DMS 273 treated with DMSO at 0.1 percent for 48 hours (cell line): ENCODE measurements around the gene ADGRF3.
"Not testable (repeated sequence)": the region's sequence is repeated elsewhere in the genome, so short reads cannot be mapped to it uniquely, and the experiment has no call there.

Experiments used
- DNase-seq: peaks from one replicate; lab custom pipeline; 2025; lab: John Stamatoyannopoulos, UW

ADGRF3 gene

DNA sequence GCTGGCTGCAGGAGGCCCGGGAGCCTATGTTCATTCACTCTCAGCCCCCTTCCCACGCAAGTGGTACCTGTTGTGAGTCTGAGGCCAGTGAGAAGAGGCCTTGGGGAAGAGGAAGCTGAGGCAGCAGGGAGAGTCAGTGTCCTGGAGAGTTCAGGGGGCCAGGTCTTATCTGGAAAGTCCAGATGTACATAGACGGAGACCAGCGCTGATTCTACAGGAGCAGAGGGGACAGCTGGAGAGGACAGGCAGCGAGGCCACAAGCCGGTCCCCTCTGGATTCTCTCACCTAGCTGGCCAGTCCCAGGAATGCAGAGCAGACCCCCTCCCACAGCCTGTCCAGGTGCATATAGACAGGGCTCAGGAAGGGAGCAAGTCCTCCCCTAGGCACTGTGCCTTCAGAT is 29.7 kb downstream of the ADGRF3 start:
- DNase-seq: no peak

DNA sequence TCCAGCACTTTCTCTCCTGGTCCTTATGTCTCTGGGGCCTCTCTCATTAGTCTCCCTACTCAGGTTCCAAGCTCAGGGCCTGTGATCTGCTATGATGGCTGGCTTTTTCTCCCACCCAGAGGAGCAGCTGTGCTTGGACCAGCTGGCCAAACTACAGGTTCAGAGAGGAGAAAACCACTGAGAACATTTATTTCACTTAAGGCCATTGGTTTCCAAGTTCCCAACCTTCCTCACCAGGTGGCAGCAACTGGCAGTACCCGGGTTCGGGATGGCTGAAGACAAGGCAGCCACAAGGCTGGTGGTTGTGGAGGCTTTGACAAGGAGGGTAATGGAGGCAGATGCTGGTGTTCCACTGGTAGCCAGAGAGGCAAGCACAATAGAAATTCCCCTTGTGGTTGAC is 30.5 kb downstream of the ADGRF3 start:
- no peak for DNase-seq

DNA sequence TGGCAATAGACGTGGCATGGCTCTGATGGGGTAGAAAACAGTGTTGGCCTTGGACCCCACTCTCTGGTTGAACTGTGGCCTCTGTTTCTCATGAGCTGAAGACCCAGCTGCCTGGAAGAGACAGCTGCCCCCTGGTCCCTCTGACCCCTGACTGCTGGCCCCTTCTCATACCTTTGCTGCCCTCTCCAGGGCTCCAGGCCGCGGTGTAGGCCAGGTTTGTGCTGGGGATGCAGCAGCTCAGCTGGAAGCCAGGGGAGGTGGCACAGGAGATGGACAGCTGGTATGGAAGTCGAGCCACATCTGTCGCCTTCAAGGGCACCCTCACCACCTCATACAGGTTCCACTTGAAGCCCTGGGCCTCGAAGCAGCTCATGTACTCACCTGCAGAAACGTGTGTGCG is 32.3 kb downstream of the ADGRF3 start:
- no peak for DNase-seq

DNA sequence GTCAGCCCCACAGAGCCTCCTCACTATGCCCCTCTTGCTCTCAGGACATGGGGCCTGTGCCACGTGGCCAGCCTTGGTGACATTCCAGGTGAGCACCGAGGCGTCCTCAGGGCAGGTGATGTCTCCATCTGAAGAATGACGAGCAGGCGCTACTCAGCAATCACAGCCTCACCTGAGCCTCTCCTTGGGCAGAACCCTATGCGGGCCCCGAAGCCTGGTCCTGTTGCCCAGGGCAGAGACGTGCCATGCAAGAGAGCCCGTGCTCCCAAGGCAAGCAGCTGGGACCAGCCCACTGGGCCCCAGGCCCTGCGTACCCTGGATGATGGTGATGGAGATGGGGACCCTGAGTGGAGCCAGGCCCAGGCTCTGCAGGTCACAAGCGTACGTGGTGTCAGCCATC is 33.1 kb downstream of the ADGRF3 start:
- DNase-seq: no peak

DNA sequence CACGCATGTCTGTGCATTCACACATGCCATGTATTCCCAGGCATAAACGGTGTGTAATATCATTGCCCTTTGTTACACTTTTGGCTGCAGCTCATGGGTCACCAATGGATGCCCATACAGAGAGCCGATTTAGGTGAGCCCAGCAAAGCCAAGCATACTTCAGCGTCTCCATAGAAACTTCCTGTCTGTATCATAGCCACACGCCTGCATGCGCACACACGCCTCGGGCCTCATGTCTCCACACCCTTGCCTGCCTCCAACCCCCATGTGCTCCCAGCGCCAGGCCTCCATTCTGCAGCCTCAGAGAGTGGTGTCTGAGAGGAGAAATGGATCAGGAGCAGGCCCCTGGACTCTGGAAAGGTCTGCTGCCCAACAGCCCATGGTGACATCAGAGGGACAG is 34.1 kb downstream of the ADGRF3 start:
- DNase-seq: no peak

DNA sequence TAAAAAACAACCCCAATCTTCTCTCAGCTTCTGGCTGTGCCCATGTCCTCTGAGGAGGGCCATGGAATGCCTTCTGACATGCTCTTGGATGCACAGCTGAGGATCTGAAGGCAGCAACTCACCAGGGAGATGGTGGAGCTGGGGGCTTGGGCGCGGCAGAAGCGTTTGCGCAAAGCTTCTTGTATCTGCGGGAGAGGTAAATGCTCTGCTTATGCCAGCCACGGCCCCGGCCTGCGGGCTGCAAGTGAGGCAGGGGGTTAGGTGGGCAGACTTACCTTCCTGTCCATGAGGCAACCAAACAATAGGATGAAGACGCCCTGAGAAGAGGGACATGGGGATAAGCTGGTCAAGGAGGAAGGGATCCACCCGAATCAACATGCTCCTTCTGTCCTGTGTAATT is 36.7 kb downstream of the ADGRF3 start:
- no peak for DNase-seq

DNA sequence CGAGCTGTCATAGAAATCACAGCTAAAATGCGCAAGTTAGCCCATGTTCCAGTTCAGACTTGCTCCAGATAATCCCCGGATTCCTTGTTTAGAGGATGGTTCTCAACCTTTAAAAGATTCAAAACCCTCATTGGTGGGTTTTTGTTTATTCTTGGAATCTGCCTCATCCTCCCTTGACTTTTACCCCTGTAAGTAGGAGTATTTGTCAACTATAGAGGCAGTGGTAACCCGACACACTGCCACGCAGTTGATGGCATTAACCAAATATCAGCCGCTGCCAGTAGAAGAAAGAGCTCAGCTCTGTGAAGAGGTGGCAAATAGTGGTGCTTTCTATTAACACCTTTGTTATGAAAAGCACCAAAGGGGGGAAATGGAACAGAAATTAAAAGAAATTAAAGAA is 41.0 kb downstream of the ADGRF3 start:
- no peak for DNase-seq

DNA sequence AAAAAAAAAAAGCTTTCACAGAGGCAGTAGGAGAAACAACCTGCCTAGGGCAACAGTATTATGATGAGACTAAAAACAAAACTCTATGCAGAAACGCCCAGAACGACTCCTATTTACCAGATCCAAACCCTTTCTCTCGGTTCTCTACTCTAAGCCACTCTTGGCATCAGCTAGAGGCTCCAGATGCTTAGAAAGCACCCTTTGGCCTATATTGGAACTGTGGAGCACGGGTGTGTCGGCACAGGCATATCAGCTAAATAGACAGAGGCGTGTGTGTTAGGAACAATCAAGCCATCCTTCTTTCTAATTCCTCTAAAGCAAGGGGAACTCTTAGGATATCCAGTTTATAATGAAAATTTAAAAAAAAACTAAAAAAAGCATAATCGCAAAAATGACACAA is 41.5 kb downstream of the ADGRF3 start:
- not testable (repeated sequence) for DNase-seq

DNA sequence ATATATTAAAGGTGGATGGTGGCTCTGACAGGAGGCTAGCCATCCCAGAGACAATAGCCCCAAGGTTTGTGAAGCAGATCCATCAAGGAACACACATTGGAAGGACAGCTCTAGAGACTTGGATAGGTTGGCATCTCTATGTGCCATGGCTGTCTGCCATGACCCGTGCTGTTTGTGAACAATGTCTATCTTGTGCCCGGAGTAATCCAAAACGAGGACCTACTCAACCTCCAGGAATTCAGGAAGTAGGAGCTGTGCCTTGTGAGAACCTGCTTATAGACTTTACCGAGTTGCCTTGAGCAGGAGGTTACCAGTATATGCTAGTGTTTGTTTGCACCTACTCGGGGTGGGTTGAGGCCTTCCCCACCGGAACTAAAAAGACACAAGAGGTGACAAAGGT is 43.7 kb downstream of the ADGRF3 start:
- no peak for DNase-seq

DNA sequence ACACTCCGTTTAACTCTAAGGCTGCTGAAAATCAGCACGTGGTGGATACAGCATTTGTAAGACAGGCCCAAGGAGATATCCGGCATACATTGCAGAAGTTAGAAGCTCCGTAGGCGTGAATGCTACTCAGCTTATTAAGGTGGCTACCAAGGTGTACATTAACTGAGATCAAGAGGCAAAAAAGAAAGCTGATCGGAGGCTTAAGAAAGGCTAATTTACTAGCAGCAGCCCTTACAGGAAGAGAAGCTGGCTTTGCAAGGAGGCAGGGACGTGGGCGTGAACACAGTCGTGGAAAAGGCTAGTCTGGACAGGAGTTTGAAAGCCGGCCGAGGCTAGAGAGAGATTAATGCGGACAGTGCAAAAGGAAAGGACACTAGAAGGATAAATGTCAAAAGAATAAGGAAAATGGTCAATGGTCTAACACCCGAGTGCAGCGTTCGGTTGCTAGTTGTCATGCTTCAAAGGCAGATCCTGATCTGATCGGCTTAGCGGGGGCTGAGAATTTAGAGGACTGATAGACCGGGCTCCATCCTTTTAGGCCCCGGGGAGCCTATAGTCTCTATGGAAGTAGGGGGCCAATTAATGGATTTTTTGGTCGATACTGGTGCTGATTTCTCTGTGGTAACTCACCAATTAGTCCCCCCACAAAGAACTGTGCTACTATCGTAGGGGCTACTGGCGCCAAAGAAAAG is 46.2 kb downstream of the ADGRF3 start:
- no peak for DNase-seq

DNA sequence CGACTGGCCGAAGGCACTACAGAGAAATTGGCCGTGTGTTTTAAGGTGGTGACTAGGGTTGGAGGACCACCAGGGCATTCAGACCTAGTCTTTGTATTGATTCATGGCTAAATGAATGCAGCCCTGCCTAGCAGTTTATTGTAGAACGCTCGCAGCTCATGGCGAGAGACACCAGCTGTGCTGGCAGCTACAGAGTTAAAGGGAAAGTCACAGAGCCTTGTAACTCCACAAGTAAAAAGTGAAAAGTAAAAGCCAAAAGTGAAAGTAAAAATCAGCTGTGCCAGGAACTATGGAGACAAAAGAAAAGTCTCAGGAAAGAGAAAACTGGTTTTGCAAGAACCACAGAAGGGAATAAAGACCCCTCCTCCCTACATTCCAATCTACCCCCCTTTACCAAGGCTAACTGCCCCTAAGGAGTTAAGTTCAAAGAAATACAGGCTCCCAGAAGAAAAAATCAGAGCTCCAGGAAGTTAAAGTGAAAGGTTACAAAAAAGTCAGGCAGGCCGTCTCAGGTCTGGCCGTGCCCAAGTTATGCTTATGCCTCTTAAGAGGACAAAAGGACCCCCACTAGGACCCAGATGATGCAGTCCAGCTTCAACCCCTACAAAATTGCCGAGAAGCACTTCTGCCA is 47.0 kb downstream of the ADGRF3 start:
- no peak for DNase-seq

DNA sequence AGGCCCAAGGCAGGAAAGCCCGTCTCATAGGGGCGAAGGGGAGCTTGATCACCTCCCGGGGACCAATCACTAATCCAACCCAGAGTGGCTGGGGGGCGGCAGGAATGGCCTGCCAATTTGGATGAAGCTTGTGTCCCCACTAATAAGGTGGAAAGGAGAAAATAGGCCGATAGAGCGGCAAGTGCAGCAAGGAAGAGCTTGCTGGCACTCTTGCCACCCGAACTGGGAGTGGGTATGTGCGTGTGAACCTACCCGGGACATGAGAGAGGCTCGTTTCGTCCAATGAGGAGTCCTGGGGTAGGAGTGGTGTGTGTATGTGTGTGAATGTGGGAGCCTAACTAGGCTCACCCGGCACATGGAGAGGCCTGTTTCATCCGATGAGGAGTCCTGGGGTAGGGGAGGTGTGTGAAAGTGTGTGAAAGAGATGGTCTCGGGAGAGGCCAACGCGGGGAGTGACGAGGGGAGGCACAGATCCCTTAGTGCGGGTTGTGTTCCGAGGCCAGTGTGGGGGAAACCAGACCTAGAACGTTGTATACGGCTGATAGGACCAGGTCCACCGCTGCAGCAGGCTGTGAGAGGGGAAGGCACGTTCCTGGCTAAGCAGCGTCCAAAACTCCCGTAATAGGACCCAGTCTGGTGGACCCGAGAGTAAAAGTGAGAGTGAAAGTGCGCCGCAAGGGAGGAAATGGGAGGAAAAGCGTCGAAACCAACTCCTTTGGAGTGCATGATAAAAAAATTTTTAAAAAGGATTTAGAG is 47.8 kb downstream of the ADGRF3 start:
- no peak for DNase-seq

DNA sequence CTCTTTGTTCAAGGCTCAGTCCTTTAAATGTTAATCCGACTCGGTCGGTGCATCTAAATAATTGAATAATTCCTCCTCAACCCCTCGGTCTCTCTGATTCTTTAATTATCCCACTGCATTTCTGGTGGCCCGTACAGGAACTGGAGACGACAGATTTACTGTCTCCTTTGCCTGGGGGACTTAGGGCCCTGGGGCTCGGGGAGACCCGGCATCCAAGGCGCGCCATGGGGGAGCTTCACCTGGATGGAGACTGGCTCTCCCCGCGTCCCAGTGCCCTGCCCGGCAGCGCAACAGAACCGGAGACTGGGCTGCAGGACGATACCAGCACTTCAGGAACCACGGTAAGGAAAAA is 48.3 kb downstream of the ADGRF3 start:
- no peak for DNase-seq

DNA sequence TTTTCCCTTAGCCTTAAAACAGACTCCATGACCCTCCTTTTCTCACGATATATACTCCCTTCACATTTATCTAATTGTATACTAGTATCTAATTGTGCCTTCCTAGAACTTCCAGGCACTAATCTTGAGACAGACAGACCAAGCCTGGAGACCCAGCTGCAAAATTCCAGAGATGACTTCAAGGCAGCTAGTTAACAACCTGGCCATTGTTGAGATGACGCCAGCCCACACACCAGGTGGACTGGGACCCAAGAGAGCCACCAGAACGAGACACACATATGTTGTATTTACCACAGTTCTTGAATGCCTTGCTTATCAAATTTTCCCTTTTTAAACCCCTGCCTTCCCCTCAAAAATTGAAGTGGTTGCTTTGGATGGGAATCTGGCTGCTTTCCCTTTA is 49.5 kb downstream of the ADGRF3 start:
- DNase-seq: no peak

DNA sequence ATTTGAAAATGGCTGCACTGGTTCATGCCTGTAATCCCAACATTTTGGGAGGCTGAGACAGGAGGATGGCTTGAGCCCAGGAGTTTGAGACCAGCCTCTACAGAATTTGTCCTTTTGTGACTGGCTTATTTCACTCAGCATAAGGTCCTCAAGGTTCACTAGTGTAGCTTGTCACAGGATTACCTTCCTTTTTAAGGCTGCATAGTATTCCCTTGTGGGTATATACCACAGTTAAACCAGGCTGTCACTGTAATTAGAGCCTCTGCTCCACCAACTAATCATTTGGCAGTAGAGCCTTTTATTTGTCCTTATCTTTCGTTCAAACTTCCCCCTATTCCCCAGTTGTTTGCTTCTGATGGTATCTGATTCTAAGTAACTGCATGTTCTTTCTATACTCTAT is 51.1 kb downstream of the ADGRF3 start:
- DNase-seq: no peak

DNA sequence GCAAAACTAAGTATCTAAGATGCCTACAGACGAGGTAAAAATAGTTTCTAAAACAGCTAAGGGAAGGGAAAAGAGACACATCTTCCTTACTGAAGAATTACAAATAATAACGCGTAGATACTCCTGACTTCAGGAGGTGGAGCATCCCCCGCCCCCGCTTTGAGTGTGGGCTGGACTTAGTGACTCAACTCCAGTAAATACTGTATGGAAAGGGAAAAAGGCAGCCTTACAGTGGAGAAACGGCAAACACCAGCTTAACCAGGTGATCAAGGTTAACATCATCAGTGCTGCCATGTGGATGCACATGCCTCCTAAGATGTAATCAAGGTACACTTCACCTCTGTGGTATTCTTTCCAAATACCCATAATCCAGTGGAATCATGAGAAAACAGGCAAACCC is 53.9 kb downstream of the ADGRF3 start:
- DNase-seq: no peak

DNA sequence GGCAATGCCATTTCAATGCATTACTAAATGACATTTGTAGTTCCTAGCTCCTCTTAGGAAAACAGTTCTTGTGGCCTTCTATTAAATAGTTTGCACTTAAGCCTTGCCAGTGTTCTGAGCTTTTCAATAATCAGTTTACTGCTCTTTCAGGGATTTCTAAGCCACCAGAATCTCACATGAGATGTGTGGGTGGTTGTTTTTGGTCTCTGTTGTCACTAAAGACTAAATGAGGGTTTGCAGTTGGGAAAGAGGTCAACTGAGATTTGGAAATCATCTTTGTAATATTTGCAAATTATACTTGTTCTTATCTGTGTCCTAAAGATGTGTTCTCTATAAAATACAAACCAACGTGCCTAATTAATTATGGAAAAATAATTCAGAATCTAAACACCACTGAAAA is 56.6 kb downstream of the ADGRF3 start:
- no peak for DNase-seq

DNA sequence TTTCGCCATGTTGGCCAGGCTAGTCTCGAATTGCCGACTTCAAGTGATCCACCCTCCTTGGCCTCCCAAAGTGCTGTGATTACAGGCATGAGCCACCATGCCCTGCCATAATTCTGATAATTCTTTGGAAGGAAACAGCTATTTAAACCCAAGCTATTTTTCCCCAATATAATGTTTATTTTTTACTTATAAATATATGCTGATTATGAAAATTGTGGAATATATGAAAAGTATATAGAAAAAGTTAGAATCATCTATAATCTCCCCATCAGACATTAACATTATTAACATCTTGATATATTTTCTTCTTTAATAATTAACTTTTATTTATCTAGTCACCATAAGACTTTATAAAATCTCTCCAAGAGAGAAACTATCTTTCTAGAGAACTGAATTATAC is 60.7 kb downstream of the ADGRF3 start:
- DNase-seq: no peak

DNA sequence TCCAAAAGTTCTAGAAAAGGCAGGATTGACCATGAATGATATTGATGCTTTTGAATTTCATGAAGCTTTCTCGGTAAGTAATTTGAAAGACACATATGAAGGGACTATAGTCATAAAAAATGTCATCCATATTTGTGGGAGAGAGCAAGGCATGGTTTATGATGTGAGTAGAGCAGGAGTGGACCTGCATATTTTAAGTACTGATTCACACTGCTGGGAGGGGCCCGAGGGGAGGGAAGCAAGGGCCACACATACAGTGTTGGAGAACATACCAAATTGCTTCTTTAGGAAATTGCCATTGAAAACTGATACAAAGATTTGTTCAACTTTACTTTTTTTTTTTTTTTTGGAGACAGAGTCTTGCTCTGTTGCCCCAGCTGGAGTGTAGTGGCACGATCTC is 62.5 kb downstream of the ADGRF3 start:
- no peak for DNase-seq

DNA sequence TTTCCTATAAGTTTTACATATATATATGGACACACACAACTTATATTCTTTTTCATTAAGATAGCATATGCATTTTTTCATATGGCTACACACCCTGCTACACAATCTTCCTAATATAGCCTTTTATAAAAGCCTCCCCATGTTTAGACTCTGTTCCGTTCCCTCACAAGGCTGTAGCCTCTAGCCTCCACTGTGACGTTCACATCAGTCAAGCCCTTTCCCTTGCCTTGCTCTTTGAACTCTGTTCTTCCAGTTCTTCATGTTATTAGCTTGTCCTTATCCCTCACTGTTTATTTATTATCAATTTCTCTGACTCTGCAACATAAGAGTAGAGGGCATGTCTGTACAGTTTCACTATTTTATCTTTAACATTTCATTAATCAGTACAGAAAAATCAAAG is 63.0 kb downstream of the ADGRF3 start:
- no peak for DNase-seq

DNA sequence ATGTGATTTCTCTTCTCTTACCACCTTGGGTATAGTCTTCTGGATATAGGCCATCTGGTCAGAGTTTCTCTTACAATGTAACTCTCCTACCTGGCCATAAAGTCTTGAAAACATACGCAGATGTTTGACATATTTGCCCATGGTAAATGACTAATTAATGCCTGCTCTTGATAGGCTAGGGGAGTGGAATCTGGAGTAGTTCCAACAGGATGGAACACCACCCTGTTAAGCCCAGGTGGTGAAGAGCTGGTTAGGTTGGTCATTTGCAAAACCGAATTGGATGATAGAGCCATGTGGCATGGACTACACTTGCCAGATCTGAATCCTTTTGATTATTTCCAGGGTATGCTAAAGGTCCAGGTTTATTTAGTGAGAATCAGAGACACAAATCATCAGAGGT is 65.4 kb downstream of the ADGRF3 start:
- DNase-seq: peak; percentile 30

DNA sequence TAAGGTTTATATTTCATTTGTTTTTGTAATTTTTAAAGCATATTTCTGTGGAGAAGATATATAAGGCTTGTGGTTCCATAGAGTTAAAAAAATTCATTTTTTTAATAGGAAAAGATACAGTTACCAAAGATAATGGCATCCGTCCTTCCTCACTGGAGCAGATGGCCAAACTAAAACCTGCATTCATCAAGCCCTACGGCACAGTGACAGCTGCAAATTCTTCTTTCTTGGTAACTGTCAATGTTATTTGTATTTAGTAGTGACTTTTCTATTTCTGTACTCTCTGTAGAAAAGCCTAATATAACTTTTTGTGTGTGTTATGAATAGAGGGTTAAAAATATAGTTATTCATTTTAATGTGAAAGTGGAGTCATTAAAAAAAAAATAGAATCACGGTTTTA is 66.7 kb downstream of the ADGRF3 start:
- no peak for DNase-seq

DNA sequence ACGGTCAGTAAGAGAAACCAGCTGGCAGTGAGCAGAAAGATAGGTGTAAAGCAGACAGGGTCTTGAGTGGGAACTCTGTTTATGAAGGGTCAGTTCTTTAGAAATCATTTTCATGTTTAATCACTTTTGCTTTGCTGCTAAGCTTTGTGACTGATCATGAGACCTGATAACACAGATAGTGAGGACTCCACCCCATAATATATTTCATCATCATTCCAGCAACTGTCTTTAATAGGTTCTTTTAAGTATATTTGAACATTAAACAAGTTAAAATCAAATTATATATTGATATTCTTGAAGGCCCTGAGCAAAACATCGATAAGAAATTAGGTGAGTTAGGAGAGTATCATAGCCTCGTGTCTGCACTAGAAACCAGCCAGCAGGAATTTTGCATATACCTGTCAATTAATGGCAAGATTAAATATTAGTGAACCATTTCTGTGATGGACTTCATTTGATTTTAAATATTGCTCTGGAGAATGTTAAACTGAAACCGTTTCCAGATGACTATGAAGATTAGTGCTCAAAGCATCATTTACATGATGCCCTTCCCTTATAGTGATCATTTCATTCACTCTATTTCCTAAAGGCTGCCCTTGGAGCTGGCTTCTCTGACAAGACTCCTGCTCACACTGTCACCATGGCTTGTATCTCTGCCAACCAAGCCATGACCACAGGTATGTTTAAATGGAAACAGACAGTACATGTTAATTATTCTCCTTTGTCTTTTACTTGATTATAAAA is 69.9 kb downstream of the ADGRF3 start:
- no peak for DNase-seq
